ENCODE data around the gene ARL4C.

DNA sequence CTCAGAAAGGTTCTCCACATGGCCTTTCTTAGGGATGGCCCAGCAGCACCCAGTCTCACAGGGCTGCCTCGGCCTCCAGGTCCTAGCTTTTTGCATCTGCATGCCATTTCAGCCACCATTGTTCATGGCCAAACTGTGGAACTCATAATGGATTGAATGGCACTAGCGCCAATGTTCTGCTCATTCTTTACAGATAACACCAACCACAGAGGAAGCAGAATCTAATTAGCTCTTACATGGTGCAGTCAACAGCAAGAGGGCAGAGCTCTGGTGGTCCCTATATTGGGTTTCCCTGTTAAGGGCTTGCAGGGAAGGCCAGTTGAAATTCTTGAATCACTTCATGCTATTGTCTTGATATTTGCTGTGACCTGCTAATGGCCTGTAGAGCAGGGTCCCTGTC lies 45.6 kb downstream of the ARL4C start:
- no peak for TF ChIP-seq CTCF (conservative IDR thresholded peaks at IDR 0.05; ENCODE audit: low read length)
- TF ChIP-seq EZH2phosphoT487 (IDR thresholded peaks at IDR 0.05; ENCODE audit: borderline replicate concordance, low read depth, low read length) = no peak
